ENCODE results near the gene DOK7.
"Not testable (repeated sequence)": the region's sequence is repeated elsewhere in the genome, so short reads cannot be mapped to it uniquely, and the experiment has no call there.

DOK7 gene

DNA sequence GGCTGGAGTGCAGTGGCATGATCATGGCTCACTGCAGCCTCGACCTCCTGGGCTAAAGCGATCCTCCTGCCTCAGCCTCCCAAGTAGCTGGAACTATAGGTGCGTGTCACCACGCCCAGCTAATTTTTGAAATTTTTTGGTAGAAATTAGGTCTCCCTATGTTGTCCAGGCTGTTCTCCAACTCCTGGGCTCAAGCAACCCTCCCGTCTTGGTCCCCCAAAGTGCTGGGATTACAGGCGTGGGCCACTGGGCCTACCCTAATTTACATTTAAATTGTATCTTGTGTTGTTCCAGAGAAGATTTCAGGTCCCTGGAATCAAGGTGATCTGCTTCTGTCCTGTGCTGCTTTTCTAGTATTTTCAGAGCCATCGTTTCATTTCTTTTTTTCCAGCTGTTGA lies 70.3 kb downstream of the DOK7 start:
- DNase-seq (ENCODE audit: low read depth in 3 of 3) = no peak

DNA sequence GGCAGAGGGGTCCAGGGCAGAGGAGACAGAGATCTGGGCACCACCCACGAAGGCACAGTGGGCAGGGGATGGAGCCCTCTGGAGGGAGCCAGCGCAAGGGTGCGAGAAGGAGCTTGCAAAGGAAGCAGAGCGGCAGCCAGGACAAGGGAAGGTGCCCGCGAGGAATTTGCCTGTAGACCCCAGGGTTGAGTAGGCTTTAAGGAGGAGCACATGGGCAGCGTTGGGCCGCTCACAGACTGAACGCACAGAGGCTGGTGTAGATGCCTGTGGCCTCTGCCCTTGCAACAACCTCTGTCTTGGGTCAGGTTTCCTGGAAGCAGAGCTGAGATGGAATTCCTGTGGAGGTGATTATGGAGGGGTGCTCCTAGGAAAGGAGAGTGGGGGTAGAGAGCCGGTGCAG lies 72.7 kb downstream of the DOK7 start:
- DNase-seq (ENCODE audit: low read depth in 3 of 3) = not testable (repeated sequence)

DNA sequence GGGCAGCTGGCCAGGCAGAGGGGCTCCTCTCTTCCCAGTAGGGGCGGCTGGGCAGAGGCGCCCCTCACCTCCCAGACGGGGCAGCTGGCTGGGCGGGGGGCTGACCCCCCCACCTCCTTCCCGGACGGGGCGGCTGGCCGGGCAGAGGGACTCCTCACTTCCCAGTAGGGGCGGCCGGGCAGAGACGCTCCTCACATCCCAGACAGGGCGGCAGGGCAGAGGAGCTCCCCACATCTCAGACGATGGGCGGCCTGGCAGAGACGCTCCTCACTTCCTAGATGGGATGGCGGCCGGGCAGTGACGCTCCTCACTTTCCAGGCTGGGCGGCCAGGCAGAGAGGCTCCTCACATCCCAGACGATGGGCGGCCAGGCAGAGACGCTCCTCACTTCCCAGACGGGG lies 75.8 kb downstream of the DOK7 start:
- DNase-seq (ENCODE audit: low read depth in 3 of 3) = not testable (repeated sequence)

DNA sequence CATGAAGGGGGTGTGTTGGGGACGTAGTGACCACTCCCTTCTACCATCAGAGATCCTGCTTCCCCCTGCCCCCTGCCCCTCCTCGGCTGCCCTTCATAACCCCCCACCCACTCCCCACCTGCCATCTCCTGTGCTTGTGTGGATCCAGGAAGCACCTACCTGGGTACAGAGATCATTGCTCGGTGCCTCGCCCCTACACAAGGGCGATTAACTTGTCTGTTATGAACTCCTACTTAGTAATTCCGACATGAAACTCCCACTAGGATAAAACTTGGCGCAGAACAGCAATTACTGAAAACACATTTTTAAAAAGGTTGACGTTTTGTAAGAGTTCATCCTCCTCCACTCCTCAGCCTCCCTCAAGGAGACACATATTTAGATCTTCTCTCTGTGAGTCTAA lies 80.3 kb downstream of the DOK7 start:
- DNase-seq (ENCODE audit: low read depth in 3 of 3) = not testable (repeated sequence)

Measured in stimulated activated CD4-positive, alpha-beta T cell treated with anti-CD3 and anti-CD28 coated beads, TNF-alpha, amount 100 ng/mL, for 24 hours (primary cell).